H9 (cell line): ENCODE measurements around the gene ADARB2. TPM values are rescaled to one million over a fixed set of nuclear protein-coding genes. Genes with fewer than 3 reads are reported as not detected.

Source experiments
- DNase-seq: peaks from one replicate; pipeline ENCODE4 v3.0.0-alpha.2; 2017
- H2AFZ ChIP-seq: one replicate; pipeline ENCODE4 v1.6.1; 2013; ENCODE audit warnings: mild to moderate bottlenecking, low read length, control low read depth, moderate library complexity
- H2AK5ac ChIP-seq: 2 replicates; pipeline ENCODE4 v1.6.1; 2013; ENCODE audit warnings: low read length, control low read depth, mixed read lengths; ENCODE audit not compliant: insufficient read length
- H2BK120ac ChIP-seq: one replicate; pipeline ENCODE4 v1.6.1; 2013; ENCODE audit warnings: low read depth, mild to moderate bottlenecking, low read length, control low read depth, inconsistent platforms; ENCODE audit not compliant: poor library complexity, severe bottlenecking
- H2BK12ac ChIP-seq: 2 replicates; pipeline ENCODE4 v1.6.1; 2013; ENCODE audit warnings: low read length, control low read depth, mixed read lengths, low read depth; ENCODE audit not compliant: insufficient read length
- H2BK15ac ChIP-seq: 2 replicates; pipeline ENCODE4 v1.6.1; 2013; ENCODE audit warnings: low read depth, low read length, control low read depth
- H2BK20ac ChIP-seq: one replicate; pipeline ENCODE4 v1.6.1; 2013; ENCODE audit warnings: low read depth, mild to moderate bottlenecking, low read length, control low read depth, inconsistent platforms; ENCODE audit not compliant: poor library complexity, severe bottlenecking
- H2BK5ac ChIP-seq: 2 replicates; pipeline ENCODE4 v1.6.1; 2013; ENCODE audit warnings: low read length, control low read depth, mixed read lengths; ENCODE audit not compliant: insufficient read length
- H3K14ac ChIP-seq: 2 replicates; pipeline ENCODE4 v1.6.1; 2013; ENCODE audit warnings: low read length, control low read depth; ENCODE audit not compliant: insufficient read depth
- H3K18ac ChIP-seq: 2 replicates; pipeline ENCODE4 v1.6.1; 2013; ENCODE audit warnings: low read depth, mild to moderate bottlenecking, mixed read lengths, low read length, control low read depth; ENCODE audit not compliant: insufficient read length
- H3K23ac ChIP-seq: 2 replicates; pipeline ENCODE4 v1.6.1; 2013; ENCODE audit warnings: low read length, control low read depth, mixed read lengths, low read depth; ENCODE audit not compliant: insufficient read length
- H3K23me2 ChIP-seq: 2 replicates; pipeline ENCODE4 v1.6.1; 2013; ENCODE audit warnings: low read depth, mild to moderate bottlenecking, mixed read lengths, low read length, control low read depth; ENCODE audit not compliant: insufficient read length, poor library complexity, severe bottlenecking
- H3K27ac ChIP-seq: 2 replicates; pipeline ENCODE4 v1.5.1; 2013; ENCODE audit warnings: low read length, control low read depth, mixed read lengths, low read depth; ENCODE audit not compliant: insufficient read length
- H3K27me3 ChIP-seq: 2 replicates; pipeline ENCODE4 v1.6.1; 2013; ENCODE audit warnings: low read length, control low read depth, inconsistent platforms; ENCODE audit not compliant: insufficient read depth
- H3K4ac ChIP-seq: 2 replicates; pipeline ENCODE4 v1.6.1; 2013; ENCODE audit warnings: low read depth, mild to moderate bottlenecking, control low read depth, inconsistent platforms, low read length, moderate library complexity
- H3K4me1 ChIP-seq: 2 replicates; pipeline ENCODE4 v1.6.1; 2013; ENCODE audit warnings: low read length, control low read depth, inconsistent platforms; ENCODE audit not compliant: insufficient read depth
- H3K4me2 ChIP-seq: 2 replicates; pipeline ENCODE4 v1.6.1; 2013; ENCODE audit warnings: low read length, control low read depth, mixed read lengths; ENCODE audit not compliant: insufficient read length, insufficient read depth
- H3K56ac ChIP-seq: 2 replicates; pipeline ENCODE4 v1.6.1; 2013; ENCODE audit warnings: low read depth, mild to moderate bottlenecking, mixed read lengths, low read length, control low read depth; ENCODE audit not compliant: insufficient read length
- H3K79me1 ChIP-seq: 2 replicates; pipeline ENCODE4 v1.6.1; 2013; ENCODE audit warnings: low read depth, mild to moderate bottlenecking, moderate library complexity, low read length, control low read depth, inconsistent platforms; ENCODE audit not compliant: insufficient read depth, poor library complexity, severe bottlenecking
- H3K79me2 ChIP-seq: 2 replicates; pipeline ENCODE4 v1.6.1; 2013; ENCODE audit warnings: low read length, control low read depth, inconsistent platforms; ENCODE audit not compliant: insufficient read depth
- H3K9ac ChIP-seq: 2 replicates; pipeline ENCODE4 v1.6.1; 2013; ENCODE audit warnings: low read length, control low read depth, mixed read lengths; ENCODE audit not compliant: insufficient read length; ENCODE audit errors: extremely low read depth
- H3K9me3 ChIP-seq: one replicate; pipeline ENCODE4 v1.6.1; 2013; ENCODE audit warnings: low read depth, low read length, inconsistent platforms; ENCODE audit not compliant: control insufficient read depth
- H3T11ph ChIP-seq: one replicate; pipeline ENCODE4 v1.6.1; 2013; ENCODE audit warnings: mild to moderate bottlenecking, low read length, control low read depth, inconsistent platforms
- H4K20me1 ChIP-seq: one replicate; pipeline ENCODE4 v1.6.1; 2013; ENCODE audit not compliant: control insufficient read depth, insufficient read length, insufficient read depth
- H4K5ac ChIP-seq: 2 replicates; pipeline ENCODE4 v1.6.1; 2013; ENCODE audit warnings: low read depth, mild to moderate bottlenecking, mixed read lengths, low read length, control low read depth; ENCODE audit not compliant: insufficient read length
- H4K8ac ChIP-seq: replicated peaks from 2 replicates; pipeline ENCODE4 v1.6.1; 2013; ENCODE audit warnings: low read length, control low read depth, mixed read lengths, low read depth; ENCODE audit not compliant: insufficient read length
- H4K91ac ChIP-seq: 2 replicates; pipeline ENCODE4 v1.6.1; 2013; ENCODE audit warnings: low read depth, mild to moderate bottlenecking, moderate library complexity, mixed read lengths, low read length, control low read depth; ENCODE audit not compliant: insufficient read length
- H3K27ac Mint-ChIP-seq, 3 experiments: 2 replicates in 2 of 3; 3 replicates in 1 of 3; pipeline ENCODE4 v1.8.0; 2020 to 2021; ENCODE audit warnings: mixed read lengths in 3 of 3, mild to moderate bottlenecking in 1 of 3, moderate library complexity in 1 of 3
- H3K27me3 Mint-ChIP-seq: 2 replicates; pipeline ENCODE4 v1.8.0; 2021; ENCODE audit warnings: low read depth, mild to moderate bottlenecking, moderate library complexity, mixed read lengths
- H3K36me3 Mint-ChIP-seq, 3 experiments: 2 replicates in 2 of 3; 3 replicates in 1 of 3; pipeline ENCODE4 v1.8.0; 2020 to 2021; ENCODE audit warnings: low read depth in 3 of 3, mixed read lengths in 3 of 3; ENCODE audit not compliant: insufficient read depth in 1 of 3
- H3K4me1 Mint-ChIP-seq, 2 experiments: 2 replicates each; pipeline ENCODE4 v1.8.0; 2020; ENCODE audit warnings: mixed read lengths in 2 of 2
- H3K4me3 Mint-ChIP-seq, 2 experiments: 2 replicates in 1 of 2; 3 replicates in 1 of 2; pipeline ENCODE4 v1.8.0; 2020 to 2021; ENCODE audit warnings: mild to moderate bottlenecking in 2 of 2, mixed read lengths in 2 of 2, moderate library complexity in 1 of 2
- H3K9me3 Mint-ChIP-seq, 2 experiments: 2 replicates in 1 of 2; 3 replicates in 1 of 2; pipeline ENCODE4 v1.8.0; 2020; ENCODE audit warnings: mild to moderate bottlenecking in 2 of 2, mixed read lengths in 2 of 2, moderate library complexity in 1 of 2
- WGBS: extraction: QIAGEN DNeasy Blood & Tissue Kit; methylation state at CpG from one replicate; pipeline ENCODE4 v1.1.7; 2013; ENCODE audit warnings: missing lambda C conversion rate, low lambda C conversion rate, mixed read lengths; ENCODE audit not compliant: insufficient read length; ENCODE audit errors: extremely low coverage; 5-methylcytosine and 5-hydroxymethylcytosine counted together
- total RNA-seq: library from RNA; stranded (reverse); gene quantifications from 2 replicates; pipeline ENCODE4 v1.2.1, GENCODE V29; 2021
- TF ChIP-seq, protein P1 (sequence below): fragments of 200-600 bp; sonication (generic); conservative IDR thresholded peaks from 3 replicates; pipeline ENCODE4 v1.8.0; 2021; ENCODE audit warnings: antibody characterized with exemption, mild to moderate bottlenecking

Gene ADARB2
- total RNA-seq, 1 experiment from 2014 or later: 0.87 TPM

GRCh38 chr10:1785835-1786234, 48.5 kb upstream of the ADARB2 start:
- Histone ChIP-seq H2AK5ac (no peak overlapping the region), H3K27me3 (no peaks in the 10 kb centered on the region), H3K4me2 (no peak overlapping the region), H3K9me3 (no peaks in the 10 kb centered on the region), H4K91ac (no peak overlapping the region), H4K20me1 (no peaks in the 10 kb centered on the region), H2BK120ac (no peak overlapping the region), H3K18ac (no peak overlapping the region), H2BK20ac (no peak overlapping the region), H3K4ac (no peak overlapping the region), H2BK12ac (no peak overlapping the region), H3K14ac (no peak overlapping the region), H3K79me2 (no peaks in the 10 kb centered on the region), H3K9ac (no peak overlapping the region), H2AFZ (no peak overlapping the region), H2BK15ac (no peak overlapping the region), H3K27ac (no peak overlapping the region), H3K56ac (no peak overlapping the region), H3K23ac (no peak overlapping the region), H4K8ac (no peak overlapping the region), H3K79me1 (no peaks in the 10 kb centered on the region), H3K23me2 (no peaks in the 10 kb centered on the region), H2BK5ac (no peak overlapping the region), H3K4me1 (peaks cover 3% of the 10 kb centered on the region; the same call in 1 of the 2 replicates), H3T11ph (no peak overlapping the region), H4K5ac (no peak overlapping the region)
- Mint-ChIP-seq H3K4me1 (peaks cover 18 to 28% of the 10 kb centered on the region in 2 experiments), H3K27me3 (no peaks in the 10 kb centered on the region; the same call in 1 of the 2 replicates), H3K9me3 (peaks cover 0 to 3% of the 10 kb centered on the region in 2 experiments; a peak in 2 of 5 replicates), H3K36me3 (no peaks in the 10 kb centered on the region; a peak in 3 of 7 replicates), H3K27ac (no peak overlapping the region), H3K4me3 (no peak overlapping the region)
- TF ChIP-seq, protein P1, sequence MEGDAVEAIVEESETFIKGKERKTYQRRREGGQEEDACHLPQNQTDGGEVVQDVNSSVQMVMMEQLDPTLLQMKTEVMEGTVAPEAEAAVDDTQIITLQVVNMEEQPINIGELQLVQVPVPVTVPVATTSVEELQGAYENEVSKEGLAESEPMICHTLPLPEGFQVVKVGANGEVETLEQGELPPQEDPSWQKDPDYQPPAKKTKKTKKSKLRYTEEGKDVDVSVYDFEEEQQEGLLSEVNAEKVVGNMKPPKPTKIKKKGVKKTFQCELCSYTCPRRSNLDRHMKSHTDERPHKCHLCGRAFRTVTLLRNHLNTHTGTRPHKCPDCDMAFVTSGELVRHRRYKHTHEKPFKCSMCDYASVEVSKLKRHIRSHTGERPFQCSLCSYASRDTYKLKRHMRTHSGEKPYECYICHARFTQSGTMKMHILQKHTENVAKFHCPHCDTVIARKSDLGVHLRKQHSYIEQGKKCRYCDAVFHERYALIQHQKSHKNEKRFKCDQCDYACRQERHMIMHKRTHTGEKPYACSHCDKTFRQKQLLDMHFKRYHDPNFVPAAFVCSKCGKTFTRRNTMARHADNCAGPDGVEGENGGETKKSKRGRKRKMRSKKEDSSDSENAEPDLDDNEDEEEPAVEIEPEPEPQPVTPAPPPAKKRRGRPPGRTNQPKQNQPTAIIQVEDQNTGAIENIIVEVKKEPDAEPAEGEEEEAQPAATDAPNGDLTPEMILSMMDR: no peak
- WGBS: no CpG with 5 or more reads among the region's 3 CpGs
- DNase-seq: no peak
